Measurements from ENCODE around the gene FPGS. TPM values are rescaled to one million over a fixed set of nuclear protein-coding genes. Genes with fewer than 3 reads are reported as not detected.
"Not testable (repeated sequence)": the region's sequence is repeated elsewhere in the genome, so short reads cannot be mapped to it uniquely, and the experiment has no call there.

FPGS gene
- total RNA-seq, 1 donor, result 77.7 TPM

GRCh38 chr9:127777368-127777980, 25.2 kb upstream of the FPGS start:
- no peak for TF ChIP-seq CTCF (IDR thresholded peaks at IDR 0.05; ENCODE audit: insufficient read depth, low read depth, low read length)
- no peak overlapping the region for H3K4me3 ChIP-seq (ENCODE audit: low read depth, low read length)
- no peak for DNase-seq (ENCODE audit: low read depth)

- no peak for DNase-seq (ENCODE audit: low read depth)
- H3K4me3 ChIP-seq (ENCODE audit: low read depth, low read length), result no peak within 1 kb of the TSS
- TF ChIP-seq CTCF (IDR thresholded peaks at IDR 0.05; ENCODE audit: insufficient read depth, low read depth, low read length), result no peak
These were observed 24.2 kb upstream of the FPGS start, which contains the start of gene SH2D3C for GRCh38 chr9:127778280-127779135. TSS of gene SH2D3C (minus strand) at chr9:127778666. CDS start at chr9:127778627, 39 bp downstream.

- DNase-seq (ENCODE audit: low read depth), result no peak
- H3K4me3 ChIP-seq (ENCODE audit: low read depth, low read length), result no peak overlapping the region
These were observed 23.3 kb upstream of the FPGS start for GRCh38 chr9:127779136-127779981.

GRCh38 chr9:127780126-127780885, 22.4 kb upstream of the FPGS start:
- H3K4me3 ChIP-seq (ENCODE audit: low read depth, low read length), result no peak overlapping the region
- no peak for TF ChIP-seq CTCF (IDR thresholded peaks at IDR 0.05; ENCODE audit: insufficient read depth, low read depth, low read length)
- DNase-seq (ENCODE audit: low read depth), result no peak

More at GRCh38 chr9:127779136-127779981, 23.3 kb upstream of the FPGS start:
- TF ChIP-seq CTCF (IDR thresholded peaks at IDR 0.05; ENCODE audit: insufficient read depth, low read depth, low read length), result no peak

GRCh38 chr9:127780909-127781308, 21.8 kb upstream of the FPGS start:
- DNase-seq (ENCODE audit: low read depth), result not testable (repeated sequence)

GRCh38 chr9:127781806-127782205, 20.9 kb upstream of the FPGS start:
- H3K4me3 ChIP-seq (ENCODE audit: low read depth, low read length), result no peak overlapping the region
- DNase-seq (ENCODE audit: low read depth), result no peak
- no peak for TF ChIP-seq CTCF (IDR thresholded peaks at IDR 0.05; ENCODE audit: insufficient read depth, low read depth, low read length)

More at GRCh38 chr9:127780909-127781308, 21.8 kb upstream of the FPGS start:
- H3K4me3 ChIP-seq (ENCODE audit: low read depth, low read length), result not testable (repeated sequence)

All from fibroblast of villous mesenchyme (primary cell).